WTC11 (cell line): ENCODE data around the gene SLC19A1. TPM values are rescaled to one million over a fixed set of nuclear protein-coding genes. Genes with fewer than 3 reads are reported as not detected.

Experiments
- ATAC-seq: fragments of 200-7000 bp; cut with Tn5 transposase; 2 replicates; pipeline ENCODE4 v1.10.0; 2021; ENCODE audit warnings: mild to moderate bottlenecking, moderate library complexity
- CTCF ChIA-PET: fragments of 300-600 bp; sonication (Branson Sonifier 250); formaldehyde crosslinking; loops from one replicate; lab custom pipeline; 2021; ENCODE audit warnings: antibody characterized with exemption; lab: Charles Lee
- POLR2A ChIA-PET: fragments of 350-600 bp; sonication (Branson Sonifier 250); formaldehyde crosslinking; loops from one replicate; lab custom pipeline; 2021; ENCODE audit warnings: antibody characterized with exemption; lab: Charles Lee
- DNase-seq: peaks from one replicate; pipeline ENCODE4 v3.0.0; 2021; ENCODE audit warnings: low spot score
- H3K27ac Mint-ChIP-seq: 2 replicates; pipeline ENCODE4 v1.8.0; 2021; ENCODE audit warnings: mixed read lengths
- H3K27me3 Mint-ChIP-seq: 2 replicates; pipeline ENCODE4 v1.8.0; 2021; ENCODE audit warnings: low read depth, mild to moderate bottlenecking, moderate library complexity, mixed read lengths
- H3K36me3 Mint-ChIP-seq: 2 replicates; pipeline ENCODE4 v1.8.0; 2021; ENCODE audit warnings: mixed read lengths
- H3K4me1 Mint-ChIP-seq: 2 replicates; pipeline ENCODE4 v1.8.0; 2022; ENCODE audit warnings: mixed read lengths
- H3K4me3 Mint-ChIP-seq: 2 replicates; pipeline ENCODE4 v1.8.0; 2021; ENCODE audit warnings: mild to moderate bottlenecking, moderate library complexity, mixed read lengths
- H3K9me3 Mint-ChIP-seq: 2 replicates; pipeline ENCODE4 v1.8.0; 2021; ENCODE audit warnings: mixed read lengths
- ATF1 ChIP-seq: sonication (generic); formaldehyde crosslinking; IDR thresholded peaks from 2 replicates; pipeline ENCODE4 v1.8.1; 2023; ENCODE audit warnings: mild to moderate bottlenecking, moderate library complexity, missing genetic modification reagents
- E2F5 ChIP-seq: sonication (generic); formaldehyde crosslinking; IDR thresholded peaks from 2 replicates; pipeline ENCODE4 v1.8.1; 2022; ENCODE audit warnings: mild to moderate bottlenecking, moderate library complexity, missing genetic modification reagents
- ELF4 ChIP-seq: sonication (generic); formaldehyde crosslinking; IDR thresholded peaks from 2 replicates; pipeline ENCODE4 v1.8.1; 2022; ENCODE audit warnings: low read depth, mild to moderate bottlenecking, moderate library complexity, missing genetic modification reagents
- GABPB1 ChIP-seq: sonication (generic); formaldehyde crosslinking; IDR thresholded peaks from 2 replicates; pipeline ENCODE4 v1.8.1; 2023; ENCODE audit warnings: mild to moderate bottlenecking, missing genetic modification reagents
- IRF2 ChIP-seq: sonication (generic); formaldehyde crosslinking; IDR thresholded peaks from 2 replicates; pipeline ENCODE4 v1.8.0; 2022; ENCODE audit warnings: low read depth, missing genetic modification reagents, borderline replicate concordance
- JAZF1 ChIP-seq: fragments of 250-450 bp; sonication (Bioruptor Pico); IDR thresholded peaks from 2 replicates; pipeline ENCODE4 v1.9.0; 2021; ENCODE audit warnings: moderate library complexity, mild to moderate bottlenecking, inconsistent platforms
- KAT7 ChIP-seq: sonication (generic); formaldehyde crosslinking; IDR thresholded peaks from 2 replicates; pipeline ENCODE4 v1.8.1; 2023; ENCODE audit warnings: missing genetic modification reagents, mild to moderate bottlenecking, borderline replicate concordance
- MXD4 ChIP-seq: fragments of 250-450 bp; sonication (Bioruptor Pico); IDR thresholded peaks from 2 replicates; pipeline ENCODE4 v1.8.0; 2021; ENCODE audit warnings: mild to moderate bottlenecking, moderate library complexity, borderline replicate concordance
- MYBL2 ChIP-seq: sonication (generic); formaldehyde crosslinking; IDR thresholded peaks from 2 replicates; pipeline ENCODE4 v1.8.1; 2023; ENCODE audit warnings: mild to moderate bottlenecking, moderate library complexity, missing genetic modification reagents
- NFATC4 ChIP-seq: fragments of 250-450 bp; sonication (Bioruptor Pico); IDR thresholded peaks from 2 replicates; pipeline ENCODE4 v1.9.0; 2021; ENCODE audit warnings: mild to moderate bottlenecking
- OVOL2 ChIP-seq: fragments of 250-450 bp; sonication (Bioruptor Pico); IDR thresholded peaks from 2 replicates; pipeline ENCODE4 v1.9.0; 2021; ENCODE audit warnings: mild to moderate bottlenecking, borderline replicate concordance
- RELA ChIP-seq: sonication (generic); formaldehyde crosslinking; IDR thresholded peaks from 2 replicates; pipeline ENCODE4 v1.8.1; 2022; ENCODE audit warnings: missing genetic modification reagents, mild to moderate bottlenecking, borderline replicate concordance
- SMAD3 ChIP-seq: sonication (generic); formaldehyde crosslinking; IDR thresholded peaks from 2 replicates; pipeline ENCODE4 v1.8.0; 2022; ENCODE audit warnings: missing genetic modification reagents, mild to moderate bottlenecking, borderline replicate concordance
- SP1 ChIP-seq: sonication (generic); formaldehyde crosslinking; conservative IDR thresholded peaks from 2 replicates; pipeline ENCODE4 v1.8.1; 2022; ENCODE audit warnings: missing genetic modification reagents
- TEAD1 ChIP-seq: sonication (generic); formaldehyde crosslinking; IDR thresholded peaks from 2 replicates; pipeline ENCODE4 v1.8.0; 2022; ENCODE audit warnings: mild to moderate bottlenecking, missing genetic modification reagents
- TEAD4 ChIP-seq: sonication (generic); formaldehyde crosslinking; IDR thresholded peaks from 2 replicates; pipeline ENCODE4 v1.8.0; 2022; ENCODE audit warnings: mild to moderate bottlenecking, missing genetic modification reagents
- ZMAT4 ChIP-seq: fragments of 250-450 bp; sonication (Bioruptor Pico); IDR thresholded peaks from 2 replicates; pipeline ENCODE4 v1.9.0; 2021; ENCODE audit warnings: mild to moderate bottlenecking
- ZNF121 ChIP-seq: sonication (generic); formaldehyde crosslinking; IDR thresholded peaks from 2 replicates; pipeline ENCODE4 v1.8.0; 2023; ENCODE audit warnings: missing genetic modification reagents
- ZNF138 ChIP-seq: sonication (generic); formaldehyde crosslinking; conservative IDR thresholded peaks from 2 replicates; pipeline ENCODE4 v1.8.1; 2022; ENCODE audit warnings: mild to moderate bottlenecking, moderate library complexity, missing genetic modification reagents
- ZNF263 ChIP-seq: sonication (generic); formaldehyde crosslinking; IDR thresholded peaks from 2 replicates; pipeline ENCODE4 v1.8.1; 2022; ENCODE audit warnings: low read depth, mild to moderate bottlenecking, moderate library complexity, missing genetic modification reagents
- ZNF396 ChIP-seq: fragments of 250-450 bp; sonication (Bioruptor Pico); IDR thresholded peaks from 2 replicates; pipeline ENCODE4 v1.8.0; 2021; ENCODE audit warnings: mild to moderate bottlenecking, moderate library complexity, borderline replicate concordance
- ZNF425 ChIP-seq: fragments of 250-450 bp; sonication (Bioruptor Pico); conservative IDR thresholded peaks from 2 replicates; pipeline ENCODE4 v1.9.0; 2021; ENCODE audit warnings: mild to moderate bottlenecking
- ZNF512 ChIP-seq: sonication (generic); formaldehyde crosslinking; IDR thresholded peaks from 2 replicates; pipeline ENCODE4 v1.8.1; 2022; ENCODE audit warnings: missing genetic modification reagents, borderline replicate concordance
- total RNA-seq: library from RNA; stranded (reverse); gene quantifications from 3 replicates; pipeline ENCODE4 v1.2.3, GENCODE V29; 2021
- TF ChIP-seq, protein P1 (sequence below): fragments of 250-450 bp; sonication (Bioruptor Pico); IDR thresholded peaks from 2 replicates; pipeline ENCODE4 v2.1.2; 2022; ENCODE audit warnings: mild to moderate bottlenecking, moderate library complexity
- TF ChIP-seq, protein P2 (sequence below): sonication (generic); formaldehyde crosslinking; IDR thresholded peaks from 2 replicates; pipeline ENCODE4 v1.8.0; 2022; ENCODE audit warnings: mild to moderate bottlenecking, missing genetic modification reagents
- TF ChIP-seq, protein P3 (sequence below): sonication (generic); formaldehyde crosslinking; IDR thresholded peaks from 2 replicates; pipeline ENCODE4 v1.8.1; 2022; ENCODE audit warnings: mild to moderate bottlenecking, missing genetic modification reagents, moderate library complexity, borderline replicate concordance

The SLC19A1 gene
- total RNA-seq, 1 experiment from 2014 or later, result 29.8 TPM

DNA sequence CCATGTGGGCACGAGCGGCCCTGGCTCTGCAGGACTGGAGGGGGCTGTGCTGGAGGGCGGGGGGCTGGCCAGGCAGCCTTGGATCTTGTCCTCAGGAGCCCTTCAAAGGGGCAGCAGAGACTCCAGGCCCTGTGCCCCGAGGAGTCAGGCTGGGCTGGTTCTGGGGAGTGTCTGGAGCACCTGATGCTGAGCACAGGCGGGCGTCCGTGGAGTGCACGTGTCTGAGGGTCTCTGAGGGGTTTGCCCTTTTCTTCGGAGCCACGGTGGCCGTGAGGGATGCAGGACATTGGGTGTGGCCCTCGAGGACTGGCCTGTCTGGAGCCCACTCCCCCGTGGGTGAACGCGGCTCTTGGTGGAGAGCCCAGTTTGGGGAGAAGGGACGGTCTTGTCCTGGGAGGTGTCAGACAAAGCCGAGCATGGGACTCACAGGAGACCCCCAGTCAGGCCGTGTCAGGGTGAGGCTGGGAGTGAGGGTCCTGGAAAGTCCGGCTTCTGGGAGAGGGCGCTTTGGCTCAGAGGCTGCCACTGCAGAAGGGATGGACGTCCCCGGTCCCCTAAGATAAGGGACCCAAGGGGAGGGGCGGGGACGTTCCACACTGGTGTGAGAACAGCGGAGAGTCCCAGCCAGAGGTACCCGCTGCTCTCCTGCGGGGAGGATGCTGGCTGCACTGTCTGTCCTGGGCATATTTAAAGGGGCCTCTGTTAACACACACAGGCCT is 76.5 kb downstream of the SLC19A1 start:
- ATAC-seq (no peak), DNase-seq (no peak)
- H3K9me3 Mint-ChIP-seq, result peaks cover 13% of the 10 kb centered on the region
- TF ChIP-seq, protein P1, sequence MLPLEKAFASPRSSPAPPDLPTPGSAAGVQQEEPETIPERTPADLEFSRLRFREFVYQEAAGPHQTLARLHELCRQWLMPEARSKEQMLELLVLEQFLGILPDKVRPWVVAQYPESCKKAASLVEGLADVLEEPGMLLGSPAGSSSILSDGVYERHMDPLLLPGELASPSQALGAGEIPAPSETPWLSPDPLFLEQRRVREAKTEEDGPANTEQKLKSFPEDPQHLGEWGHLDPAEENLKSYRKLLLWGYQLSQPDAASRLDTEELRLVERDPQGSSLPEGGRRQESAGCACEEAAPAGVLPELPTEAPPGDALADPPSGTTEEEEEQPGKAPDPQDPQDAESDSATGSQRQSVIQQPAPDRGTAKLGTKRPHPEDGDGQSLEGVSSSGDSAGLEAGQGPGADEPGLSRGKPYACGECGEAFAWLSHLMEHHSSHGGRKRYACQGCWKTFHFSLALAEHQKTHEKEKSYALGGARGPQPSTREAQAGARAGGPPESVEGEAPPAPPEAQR (CRISPR knock-in tag), result no peak
- no peak for TF ChIP-seq ELF4 (CRISPR knock-in tag)
- no peak for TF ChIP-seq GABPB1 (CRISPR knock-in tag)
- TF ChIP-seq ATF1, result no peak
- TF ChIP-seq, protein P2, sequence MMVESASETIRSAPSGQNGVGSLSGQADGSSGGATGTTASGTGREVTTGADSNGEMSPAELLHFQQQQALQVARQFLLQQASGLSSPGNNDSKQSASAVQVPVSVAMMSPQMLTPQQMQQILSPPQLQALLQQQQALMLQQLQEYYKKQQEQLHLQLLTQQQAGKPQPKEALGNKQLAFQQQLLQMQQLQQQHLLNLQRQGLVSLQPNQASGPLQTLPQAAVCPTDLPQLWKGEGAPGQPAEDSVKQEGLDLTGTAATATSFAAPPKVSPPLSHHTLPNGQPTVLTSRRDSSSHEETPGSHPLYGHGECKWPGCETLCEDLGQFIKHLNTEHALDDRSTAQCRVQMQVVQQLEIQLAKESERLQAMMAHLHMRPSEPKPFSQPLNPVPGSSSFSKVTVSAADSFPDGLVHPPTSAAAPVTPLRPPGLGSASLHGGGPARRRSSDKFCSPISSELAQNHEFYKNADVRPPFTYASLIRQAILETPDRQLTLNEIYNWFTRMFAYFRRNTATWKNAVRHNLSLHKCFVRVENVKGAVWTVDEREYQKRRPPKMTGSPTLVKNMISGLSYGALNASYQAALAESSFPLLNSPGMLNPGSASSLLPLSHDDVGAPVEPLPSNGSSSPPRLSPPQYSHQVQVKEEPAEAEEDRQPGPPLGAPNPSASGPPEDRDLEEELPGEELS (CRISPR knock-in tag), result no peak
- no peak for TF ChIP-seq ZNF263 (CRISPR knock-in tag)
- no peak for TF ChIP-seq MYBL2
- TF ChIP-seq MXD4 (CRISPR knock-in tag), result no peak
- TF ChIP-seq ZMAT4 (CRISPR knock-in tag), result no peak
- TF ChIP-seq E2F5 (CRISPR knock-in tag), result no peak
- no peak for TF ChIP-seq ZNF121 (CRISPR knock-in tag)
- TF ChIP-seq TEAD4 (CRISPR knock-in tag), result no peak
- no peak for TF ChIP-seq JAZF1 (CRISPR knock-in tag)
- no peak for TF ChIP-seq KAT7 (CRISPR knock-in tag)
- TF ChIP-seq, protein P3, sequence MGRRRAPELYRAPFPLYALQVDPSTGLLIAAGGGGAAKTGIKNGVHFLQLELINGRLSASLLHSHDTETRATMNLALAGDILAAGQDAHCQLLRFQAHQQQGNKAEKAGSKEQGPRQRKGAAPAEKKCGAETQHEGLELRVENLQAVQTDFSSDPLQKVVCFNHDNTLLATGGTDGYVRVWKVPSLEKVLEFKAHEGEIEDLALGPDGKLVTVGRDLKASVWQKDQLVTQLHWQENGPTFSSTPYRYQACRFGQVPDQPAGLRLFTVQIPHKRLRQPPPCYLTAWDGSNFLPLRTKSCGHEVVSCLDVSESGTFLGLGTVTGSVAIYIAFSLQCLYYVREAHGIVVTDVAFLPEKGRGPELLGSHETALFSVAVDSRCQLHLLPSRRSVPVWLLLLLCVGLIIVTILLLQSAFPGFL (CRISPR knock-in tag), result no peak
- TF ChIP-seq OVOL2 (CRISPR knock-in tag), result no peak
- TF ChIP-seq RELA (CRISPR knock-in tag), result no peak
- no peak for TF ChIP-seq SP1
- TF ChIP-seq NFATC4 (CRISPR knock-in tag), result no peak
- ChIA-PET CTCF (interaction anchor here (0.5 to 0.6 kb wide), 2 partner anchors 77 to 281 kb away, joined by 3 to 4 read pairs; no protein-coding TSS in a partner anchor), POLR2A (no interaction called here)
- H3K27ac Mint-ChIP-seq, result peak overlapping the region; percentile 51
- H3K4me3 Mint-ChIP-seq, result no peak overlapping the region
- H3K36me3 Mint-ChIP-seq, result peaks cover 24% of the 10 kb centered on the region
- no peaks in the 10 kb centered on the region for H3K27me3 Mint-ChIP-seq
- peaks cover 18% of the 10 kb centered on the region for H3K4me1 Mint-ChIP-seq

- Mint-ChIP-seq H3K4me1 (peaks cover 21% of the 10 kb centered on the region), H3K4me3 (no peak overlapping the region), H3K27ac (peak overlapping the region; percentile 51), H3K9me3 (peaks cover 13% of the 10 kb centered on the region), H3K36me3 (peaks cover 27% of the 10 kb centered on the region), H3K27me3 (no peaks in the 10 kb centered on the region)
- ATAC-seq (no peak), DNase-seq (no peak)
- POLR2A ChIA-PET, result no interaction called here
- CTCF ChIA-PET, result no interaction called here
- TF ChIP-seq ELF4 (CRISPR knock-in tag) (no peak), ZNF425 (no peak), IRF2 (CRISPR knock-in tag) (no peak), SMAD3 (CRISPR knock-in tag) (no peak), KAT7 (CRISPR knock-in tag) (no peak), ZNF512 (no peak), JAZF1 (CRISPR knock-in tag) (no peak), SP1 (no peak), TEAD1 (CRISPR knock-in tag) (no peak), ZNF396 (no peak), ZNF138 (CRISPR knock-in tag) (no peak)
Measured at GRCh38 chr21:45465105-45465504, 77.1 kb downstream of the SLC19A1 start.
